ENCODE data around the gene KCTD4. TPM values are rescaled to one million over a fixed set of nuclear protein-coding genes. Genes with fewer than 3 reads are reported as not detected.

Gene KCTD4
- total RNA-seq, 2 experiments from 2014 or later: not detected

- Histone ChIP-seq H3K27me3 (ENCODE audit: control insufficient read depth in 1 of 2, insufficient read depth in 2 of 2, low read length in 2 of 2) (no peaks in the 10 kb centered on the region), H3K36me3 (ENCODE audit: insufficient read depth, low read length) (peaks cover 7% of the 10 kb centered on the region), H3K4me1 (ENCODE audit: insufficient read depth, low read length) (peaks cover 7% of the 10 kb centered on the region), H3K4me3 (ENCODE audit: low read length) (no peak overlapping the region), H3K9me3 (ENCODE audit: control insufficient read depth in 1 of 2, insufficient read depth in 1 of 2, low read length in 2 of 2) (no peaks in the 10 kb centered on the region), H3K27ac (ENCODE audit: low read depth in 1 of 2, low read length in 2 of 2) (no peak overlapping the region)
- ChIA-PET CTCF (no interaction called here), POLR2A (no interaction called here)
- ATAC-seq (ENCODE audit: poor library complexity): no peak
- intact Hi-C loops (cut with DNase I, micrococcal nuclease): no loop called here
- DNase-seq: no peak
- Mint-ChIP-seq H3K4me1 (ENCODE audit: low read depth) (peaks cover 22% of the 10 kb centered on the region), H3K27ac (no peak overlapping the region), H3K9me3 (no peaks in the 10 kb centered on the region), H3K27me3 (no peaks in the 10 kb centered on the region), H3K36me3 (ENCODE audit: low read depth) (peaks cover 55% of the 10 kb centered on the region), H3K4me3 (no peak overlapping the region)
- TF ChIP-seq CTCF (IDR thresholded peaks at IDR 0.05): no peak
Measured at GRCh38 chr13:45180303-45180702, 20.5 kb downstream of the KCTD4 start.

GRCh38 chr13:45179428-45179827, 21.4 kb downstream of the KCTD4 start:
- no peak for TF ChIP-seq CTCF (IDR thresholded peaks at IDR 0.05)
- Histone ChIP-seq H3K4me1 (ENCODE audit: insufficient read depth, low read length) (peaks cover 7% of the 10 kb centered on the region), H3K36me3 (ENCODE audit: insufficient read depth, low read length) (peaks cover under 1% of the 10 kb centered on the region), H3K27ac (ENCODE audit: low read depth in 1 of 2, low read length in 2 of 2) (no peak overlapping the region), H3K27me3 (ENCODE audit: control insufficient read depth in 1 of 2, insufficient read depth in 2 of 2, low read length in 2 of 2) (no peaks in the 10 kb centered on the region), H3K9me3 (ENCODE audit: control insufficient read depth in 1 of 2, insufficient read depth in 1 of 2, low read length in 2 of 2) (no peaks in the 10 kb centered on the region), H3K4me3 (ENCODE audit: low read length) (no peak overlapping the region)
- peaks cover 22% of the 10 kb centered on the region for H3K4me1 Mint-ChIP-seq (ENCODE audit: low read depth)
- no peak overlapping the region for H3K27ac Mint-ChIP-seq
- H3K4me3 Mint-ChIP-seq: no peak overlapping the region
- ChIA-PET POLR2A (no interaction called here), CTCF (no interaction called here)
- peaks cover 55% of the 10 kb centered on the region for H3K36me3 Mint-ChIP-seq (ENCODE audit: low read depth)
- DNase-seq: no peak
- intact Hi-C loops (cut with DNase I, micrococcal nuclease): no loop called here
- no peaks in the 10 kb centered on the region for H3K9me3 Mint-ChIP-seq
- no peaks in the 10 kb centered on the region for H3K27me3 Mint-ChIP-seq
- no peak for ATAC-seq (ENCODE audit: poor library complexity)

- H3K4me1 ChIP-seq (ENCODE audit: insufficient read depth, low read length): peaks cover 7% of the 10 kb centered on the region
- Mint-ChIP-seq H3K9me3 (no peaks in the 10 kb centered on the region), H3K27me3 (no peaks in the 10 kb centered on the region), H3K4me1 (ENCODE audit: low read depth) (peaks cover 22% of the 10 kb centered on the region), H3K27ac (no peak overlapping the region), H3K36me3 (ENCODE audit: low read depth) (peaks cover 55% of the 10 kb centered on the region), H3K4me3 (no peak overlapping the region)
- H3K27ac ChIP-seq (ENCODE audit: low read depth in 1 of 2, low read length in 2 of 2): no peak overlapping the region
- H3K36me3 ChIP-seq (ENCODE audit: insufficient read depth, low read length): no peaks in the 10 kb centered on the region
- DNase-seq: no peak
- H3K9me3 ChIP-seq (ENCODE audit: control insufficient read depth in 1 of 2, insufficient read depth in 1 of 2, low read length in 2 of 2): no peaks in the 10 kb centered on the region
- ChIA-PET POLR2A (interaction anchor here (1.1 kb wide), 1 partner anchor 155 kb away, joined by 3 read pairs; no protein-coding TSS in a partner anchor), CTCF (no interaction called here)
- H3K27me3 ChIP-seq (ENCODE audit: control insufficient read depth in 1 of 2, insufficient read depth in 2 of 2, low read length in 2 of 2): no peaks in the 10 kb centered on the region
- no peak overlapping the region for H3K4me3 ChIP-seq (ENCODE audit: low read length)
- TF ChIP-seq CTCF (IDR thresholded peaks at IDR 0.05): no peak
- intact Hi-C loops (cut with DNase I, micrococcal nuclease): no loop called here
- ATAC-seq (ENCODE audit: poor library complexity): no peak
Measured at GRCh38 chr13:45178349-45179162, 22.3 kb downstream of the KCTD4 start.

Measured in CD4-positive, alpha-beta T cell (primary cell).